OCI-LY1 (cell line): ENCODE data around the gene MSX1.
"Not testable (repeated sequence)": the region's sequence is repeated elsewhere in the genome, so short reads cannot be mapped to it uniquely, and the experiment has no call there.

Experiments used
- H2AFZ ChIP-seq: fragments of 200-600 bp; sonication (generic), shearing (Covaris generic); 2 replicates; pipeline ENCODE4 v1.6.0; 2014; ENCODE audit warnings: antibody characterized with exemption, mild to moderate bottlenecking, low read length
- H3F3A ChIP-seq: fragments of 200-600 bp; sonication (generic), shearing (Covaris generic); 2 replicates; pipeline ENCODE4 v1.6.0; 2014; ENCODE audit warnings: mild to moderate bottlenecking, antibody characterized with exemption, low read length, moderate library complexity; ENCODE audit not compliant: insufficient read depth
- H3K27ac ChIP-seq: fragments of 200-600 bp; sonication (generic); 2 replicates; pipeline ENCODE4 v1.5.1; 2014; ENCODE audit warnings: low read length, mixed run types, mild to moderate bottlenecking, low read depth; ENCODE audit not compliant: poor library complexity, severe bottlenecking
- H3K27me3 ChIP-seq: fragments of 200-600 bp; sonication (generic); 2 replicates; pipeline ENCODE4 v1.6.0; 2014; ENCODE audit warnings: antibody characterized with exemption, mild to moderate bottlenecking, low read length, moderate library complexity; ENCODE audit not compliant: insufficient read depth
- H3K36me3 ChIP-seq: fragments of 200-600 bp; sonication (generic); 2 replicates; pipeline ENCODE4 v1.6.1; 2014; ENCODE audit warnings: mild to moderate bottlenecking, antibody characterized with exemption, low read length, moderate library complexity, mixed read lengths; ENCODE audit not compliant: insufficient read depth
- H3K4me1 ChIP-seq: fragments of 200-600 bp; sonication (generic); 2 replicates; pipeline ENCODE4 v1.5.1; 2014; ENCODE audit warnings: mild to moderate bottlenecking, low read length, moderate library complexity; ENCODE audit not compliant: insufficient read depth, severe bottlenecking
- H3K4me2 ChIP-seq: fragments of 200-600 bp; sonication (generic), shearing (Covaris generic); 2 replicates; pipeline ENCODE4 v1.6.1; 2014; ENCODE audit warnings: low read length
- H3K4me3 ChIP-seq: fragments of 200-600 bp; sonication (generic); 2 replicates; pipeline ENCODE4 v1.5.1; 2014; ENCODE audit warnings: low read length, low read depth, mild to moderate bottlenecking, mixed read lengths; ENCODE audit not compliant: poor library complexity, severe bottlenecking
- H3K79me2 ChIP-seq: fragments of 200-600 bp; shearing (Covaris generic); 2 replicates; pipeline ENCODE4 v1.6.1; 2016; ENCODE audit warnings: mixed run types, low read length, mixed read lengths; ENCODE audit not compliant: insufficient read depth
- H3K9ac ChIP-seq: fragments of 200-600 bp; sonication (generic), shearing (Covaris generic); 2 replicates; pipeline ENCODE4 v1.6.1; 2014; ENCODE audit warnings: mild to moderate bottlenecking, low read length, mixed read lengths
- H3K9me2 ChIP-seq: fragments of 200-600 bp; sonication (generic), shearing (Covaris generic); 2 replicates; pipeline ENCODE4 v1.6.1; 2014; ENCODE audit warnings: low read depth, mild to moderate bottlenecking, low read length, mixed read lengths
- H3K9me3 ChIP-seq: fragments of 200-600 bp; shearing (Covaris generic); 2 replicates; pipeline ENCODE4 v1.6.1; 2014; ENCODE audit warnings: low read length, mixed read lengths
- H4K20me1 ChIP-seq: fragments of 200-600 bp; sonication (generic), shearing (Covaris generic); 2 replicates; pipeline ENCODE4 v1.6.0; 2016; ENCODE audit warnings: mild to moderate bottlenecking, low read length; ENCODE audit not compliant: insufficient read depth
- CTCF ChIP-seq: fragments of 200-600 bp; sonication (generic), shearing (Covaris generic); IDR thresholded peaks from 2 replicates; pipeline ENCODE4 v1.5.1; 2017; ENCODE audit warnings: mild to moderate bottlenecking, antibody characterized with exemption, low read length, moderate library complexity, mixed read lengths
- EZH2 ChIP-seq: fragments of 200-600 bp; sonication (generic), shearing (Covaris generic); IDR thresholded peaks from 2 replicates; pipeline ENCODE4 v1.8.0; 2017; ENCODE audit warnings: borderline replicate concordance, mixed run types, mild to moderate bottlenecking, antibody characterized with exemption, low read length, moderate library complexity, mixed read lengths

The MSX1 gene

GRCh38 chr4:4820261-4820660 lies 39.2 kb upstream of the MSX1 start:
- Histone ChIP-seq H3K36me3 (no peaks in the 10 kb centered on the region), H2AFZ (no peak overlapping the region), H3K9me2 (no peaks in the 10 kb centered on the region), H3K27me3 (no peaks in the 10 kb centered on the region), H3F3A (no peaks in the 10 kb centered on the region), H3K27ac (no peak overlapping the region), H4K20me1 (no peaks in the 10 kb centered on the region), H3K9ac (no peak overlapping the region), H3K4me3 (no peak overlapping the region), H3K9me3 (no peaks in the 10 kb centered on the region), H3K4me1 (no peaks in the 10 kb centered on the region), H3K79me2 (no peaks in the 10 kb centered on the region), H3K4me2 (no peak overlapping the region)
- no peak for TF ChIP-seq CTCF
- TF ChIP-seq EZH2 = no peak

GRCh38 chr4:4820739-4821138 lies 38.7 kb upstream of the MSX1 start:
- no peaks in the 10 kb centered on the region for H3F3A ChIP-seq
- TF ChIP-seq EZH2 = no peak
- TF ChIP-seq CTCF = no peak
- no peak overlapping the region for H3K9ac ChIP-seq
- H3K27me3 ChIP-seq = no peaks in the 10 kb centered on the region
- H3K9me3 ChIP-seq = no peaks in the 10 kb centered on the region
- no peaks in the 10 kb centered on the region for H4K20me1 ChIP-seq
- no peak overlapping the region for H3K27ac ChIP-seq
- no peaks in the 10 kb centered on the region for H3K4me1 ChIP-seq
- no peaks in the 10 kb centered on the region for H3K9me2 ChIP-seq
- H2AFZ ChIP-seq = no peak overlapping the region
- no peaks in the 10 kb centered on the region for H3K36me3 ChIP-seq
- no peaks in the 10 kb centered on the region for H3K79me2 ChIP-seq
- no peak overlapping the region for H3K4me2 ChIP-seq
- H3K4me3 ChIP-seq = no peak overlapping the region

GRCh38 chr4:4821577-4821976 lies 37.9 kb upstream of the MSX1 start:
- no peak for TF ChIP-seq CTCF
- TF ChIP-seq EZH2 = no peak
- H4K20me1 ChIP-seq = no peaks in the 10 kb centered on the region

GRCh38 chr4:4822286-4822685 lies 37.2 kb upstream of the MSX1 start:
- H3K9me3 ChIP-seq, H3K9ac ChIP-seq, H3K4me2 ChIP-seq, H3K9me2 ChIP-seq, H3K79me2 ChIP-seq, H3K36me3 ChIP-seq, H4K20me1 ChIP-seq, H3K27ac ChIP-seq, H3F3A ChIP-seq, H3K4me1 ChIP-seq, H2AFZ ChIP-seq, H3K4me3 ChIP-seq, H3K27me3 ChIP-seq: not testable (repeated sequence)

More at GRCh38 chr4:4821577-4821976, 37.9 kb upstream of the MSX1 start:
- Histone ChIP-seq H3K4me1 (no peaks in the 10 kb centered on the region), H3K9me3 (no peaks in the 10 kb centered on the region), H3K4me3 (no peak overlapping the region), H3F3A (no peaks in the 10 kb centered on the region), H3K27ac (no peak overlapping the region), H3K79me2 (no peaks in the 10 kb centered on the region), H3K36me3 (no peaks in the 10 kb centered on the region), H3K4me2 (no peak overlapping the region), H3K9me2 (no peaks in the 10 kb centered on the region), H3K9ac (no peak overlapping the region), H2AFZ (no peak overlapping the region), H3K27me3 (no peaks in the 10 kb centered on the region)
